H54 (cell line): ENCODE data around the gene LRGUK.

Source experiments
- DNase-seq: peaks from one replicate; pipeline ENCODE4 v3.0.0; 2011; ENCODE audit warnings: low spot score, mixed read lengths; ENCODE audit not compliant: insufficient read length
- FAIRE-seq: peaks from 3 replicates; lab custom pipeline; 2011; peaks lifted over from hg19 to GRCh38; lab: Jason Lieb, UNC
- POLR2A ChIP-seq: IDR thresholded peaks from 2 replicates; pipeline ENCODE4 v1.6.1; 2011; ENCODE audit warnings: low read depth, mild to moderate bottlenecking, low read length

LRGUK gene

GRCh38 chr7:134186801-134187200 lies 59.7 kb downstream of the LRGUK start:
- no peak for TF ChIP-seq POLR2A
- DNase-seq (no peak), FAIRE-seq (no peak)

DNA sequence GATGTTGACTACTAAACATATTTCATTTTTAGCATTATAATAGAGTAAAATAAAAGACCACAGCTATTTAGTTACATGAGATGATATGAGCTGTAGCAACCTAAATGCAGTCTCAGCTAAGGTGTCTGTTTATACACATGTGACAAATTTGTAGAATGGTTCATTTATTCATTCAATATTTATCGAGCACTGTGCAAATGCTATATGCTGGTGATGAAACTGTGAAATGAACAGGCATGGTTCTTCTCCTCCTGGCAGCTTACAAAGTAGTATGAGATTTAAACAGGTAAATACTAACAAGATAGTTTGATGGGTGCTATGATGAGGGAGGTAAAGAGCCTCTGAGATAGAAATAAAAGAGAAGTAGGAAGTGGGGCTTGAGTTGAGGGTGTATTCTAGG lies 60.8 kb downstream of the LRGUK start:
- no peak for TF ChIP-seq POLR2A
- FAIRE-seq: no peak
- no peak for DNase-seq

DNA sequence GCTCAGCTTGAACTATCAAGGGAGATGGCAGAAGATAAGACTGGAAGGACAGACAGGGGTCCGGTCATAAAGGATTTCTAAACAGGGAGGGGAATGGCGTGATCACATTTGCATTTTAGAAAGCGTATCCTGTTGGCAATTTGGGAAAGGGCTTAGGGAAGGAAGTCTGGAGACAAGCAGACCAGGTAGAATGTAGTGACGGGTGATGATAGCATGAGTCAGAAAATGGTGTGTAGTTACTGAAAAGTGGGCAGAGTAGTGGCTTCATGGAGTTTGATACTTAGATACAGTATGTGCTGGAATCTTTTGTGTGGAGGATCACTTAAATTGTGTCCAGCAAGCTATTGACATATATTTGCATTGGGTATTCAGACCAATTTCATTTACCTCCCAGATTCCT lies 61.2 kb downstream of the LRGUK start:
- FAIRE-seq: no peak

DNA sequence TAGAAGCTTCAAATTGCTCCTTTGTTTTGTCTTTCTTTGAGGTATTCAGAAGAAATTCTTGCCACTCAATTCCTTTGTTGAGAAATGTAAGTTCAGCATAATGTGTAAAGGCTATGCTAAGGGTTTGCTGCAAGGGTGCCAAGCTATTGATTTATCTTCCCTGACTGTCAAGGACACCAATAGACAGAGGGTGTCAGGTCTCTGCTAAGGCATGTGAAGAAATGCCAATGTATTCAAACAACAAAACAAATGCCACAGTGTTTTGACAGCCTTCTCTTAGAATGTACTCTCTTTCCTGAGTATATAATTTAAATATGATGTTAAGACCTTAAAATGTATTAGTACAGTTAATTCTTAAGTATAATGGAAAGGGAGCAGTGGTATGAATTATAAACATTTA lies 62.4 kb downstream of the LRGUK start:
- TF ChIP-seq POLR2A: no peak
- FAIRE-seq (no peak), DNase-seq (no peak)

More for the DNA sequence above, 61.2 kb downstream of the LRGUK start:
- no peak for TF ChIP-seq POLR2A
- DNase-seq: no peak

DNA sequence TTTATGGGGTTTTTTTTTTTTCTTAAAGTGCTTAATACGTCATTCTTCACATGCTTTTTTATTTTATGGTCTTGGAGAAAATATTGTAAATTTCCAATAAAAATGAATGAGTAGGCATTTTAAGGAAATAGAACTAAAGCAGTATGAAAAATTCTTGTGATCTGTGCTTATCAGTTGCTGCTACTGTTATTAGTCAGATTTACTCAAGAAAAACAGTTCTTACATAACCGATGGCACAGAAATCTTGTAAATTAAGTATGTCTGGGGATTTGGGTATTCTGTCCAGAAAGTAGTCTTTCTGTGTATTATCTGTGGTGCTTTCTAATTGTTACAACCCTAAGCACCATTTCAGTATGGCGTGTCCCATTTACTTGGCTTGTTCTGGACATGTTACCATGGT lies 64.7 kb downstream of the LRGUK start:
- TF ChIP-seq POLR2A: no peak
- no peak for DNase-seq
- FAIRE-seq: no peak

DNA sequence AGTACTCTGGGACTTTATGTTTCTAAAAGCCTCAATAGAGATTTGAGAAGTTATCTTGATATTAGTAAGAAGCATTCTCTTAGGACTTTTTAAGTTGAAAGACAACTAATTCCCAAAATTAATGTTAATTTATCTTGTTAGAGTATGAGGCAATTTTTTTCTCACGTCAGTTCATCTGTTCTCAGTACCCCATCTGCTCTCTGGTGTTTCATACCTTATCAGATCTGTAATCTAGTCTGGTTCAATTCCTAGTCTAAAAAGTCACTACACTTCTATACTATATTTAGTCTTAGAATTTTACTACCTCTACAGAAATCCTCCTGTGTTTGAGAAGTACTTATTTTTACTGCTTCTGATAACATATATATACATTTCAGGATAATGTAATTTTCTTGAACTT lies 66.1 kb downstream of the LRGUK start:
- no peak for DNase-seq
- FAIRE-seq: no peak

GRCh38 chr7:134195252-134195651 lies 68.1 kb downstream of the LRGUK start:
- no peak for TF ChIP-seq POLR2A
- DNase-seq: no peak
- FAIRE-seq: no peak

More for the DNA sequence above, 66.1 kb downstream of the LRGUK start:
- TF ChIP-seq POLR2A: no peak

DNA sequence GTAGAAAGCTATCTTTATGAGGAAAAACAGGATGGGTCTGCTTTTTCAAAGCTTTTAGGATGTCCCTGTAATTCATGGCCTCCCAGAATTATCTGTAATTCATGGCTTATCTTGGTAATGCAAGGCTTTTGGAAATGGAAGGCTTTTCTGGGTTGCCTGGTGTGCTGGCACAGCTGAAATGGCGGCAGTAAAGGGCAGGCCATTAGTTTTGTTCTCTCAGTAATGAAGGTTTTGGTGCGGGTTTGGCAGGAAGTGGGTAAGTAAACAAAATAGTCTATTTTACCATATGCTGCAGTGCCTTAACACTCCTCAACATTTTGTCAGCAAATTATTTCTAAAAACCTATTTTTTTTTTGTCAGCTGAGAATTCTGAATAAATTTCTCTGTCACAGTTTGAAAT lies 69.3 kb downstream of the LRGUK start:
- DNase-seq: no peak
- no peak for FAIRE-seq
- no peak for TF ChIP-seq POLR2A

DNA sequence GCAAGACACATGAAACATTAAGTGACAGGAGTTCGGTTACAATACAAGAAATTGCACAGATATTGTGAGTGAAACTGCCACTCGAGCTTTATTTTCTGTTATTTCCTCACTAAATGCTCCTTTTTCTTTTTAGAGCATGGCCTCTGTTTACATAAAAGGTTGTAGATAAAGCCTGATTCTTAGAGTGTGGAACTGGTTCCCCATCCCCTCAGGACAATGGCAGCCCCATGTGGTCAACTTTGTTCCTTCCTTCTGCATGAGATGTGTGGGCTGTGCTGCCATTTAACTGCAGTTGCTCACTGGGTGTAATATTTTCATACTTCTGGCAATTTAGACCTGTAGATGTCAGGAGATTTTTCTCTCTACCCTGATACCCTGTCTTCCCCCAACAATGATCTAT lies 70.2 kb downstream of the LRGUK start:
- no peak for TF ChIP-seq POLR2A
- no peak for DNase-seq
- FAIRE-seq: no peak

- FAIRE-seq: no peak
- DNase-seq: no peak
- no peak for TF ChIP-seq POLR2A
Observed at GRCh38 chr7:134200970-134201369, 73.8 kb downstream of the LRGUK start.

DNA sequence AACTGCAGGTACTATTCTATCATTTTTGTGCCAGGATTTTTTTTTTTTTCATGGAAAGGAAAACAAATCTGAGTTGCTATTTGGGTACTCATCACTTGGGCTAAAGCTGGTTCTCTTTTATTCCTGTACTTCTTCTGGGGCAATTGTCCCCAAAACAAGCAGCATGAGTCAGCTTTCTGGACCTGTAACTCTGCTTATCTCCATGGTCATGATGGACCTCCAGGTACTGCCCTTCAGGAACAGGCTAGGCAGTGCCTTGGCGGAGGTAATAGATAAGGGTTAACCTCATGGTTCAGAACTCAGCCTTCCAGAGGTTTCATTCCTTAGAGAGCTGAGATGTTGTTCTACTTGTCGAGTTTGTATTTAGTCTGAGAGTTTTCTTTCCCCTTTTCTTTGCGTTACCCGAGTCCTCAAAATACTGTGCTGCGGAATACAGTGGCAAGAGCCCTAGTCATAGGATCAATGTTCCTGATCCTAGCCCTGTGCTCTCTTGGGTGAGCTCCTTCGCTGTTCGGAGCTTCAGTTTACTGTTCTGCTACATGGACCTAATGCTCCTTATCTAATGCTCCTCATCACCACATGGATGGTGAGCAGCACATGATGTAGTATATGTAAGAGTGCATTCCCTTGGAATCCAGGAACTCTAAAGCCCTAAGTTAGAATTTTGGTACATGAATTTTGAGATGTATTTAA lies 74.6 kb downstream of the LRGUK start:
- no peak for TF ChIP-seq POLR2A
- DNase-seq (no peak), FAIRE-seq (no peak)

GRCh38 chr7:134203186-134203889 lies 76.2 kb downstream of the LRGUK start:
- TF ChIP-seq POLR2A: no peak
- DNase-seq (no peak), FAIRE-seq (no peak)

- TF ChIP-seq POLR2A: no peak
- no peak for DNase-seq
- FAIRE-seq: no peak
Observed at GRCh38 chr7:134209322-134210015, 82.3 kb downstream of the LRGUK start.

GRCh38 chr7:134210227-134210626 lies 83.1 kb downstream of the LRGUK start:
- no peak for TF ChIP-seq POLR2A
- DNase-seq (no peak), FAIRE-seq (no peak)

DNA sequence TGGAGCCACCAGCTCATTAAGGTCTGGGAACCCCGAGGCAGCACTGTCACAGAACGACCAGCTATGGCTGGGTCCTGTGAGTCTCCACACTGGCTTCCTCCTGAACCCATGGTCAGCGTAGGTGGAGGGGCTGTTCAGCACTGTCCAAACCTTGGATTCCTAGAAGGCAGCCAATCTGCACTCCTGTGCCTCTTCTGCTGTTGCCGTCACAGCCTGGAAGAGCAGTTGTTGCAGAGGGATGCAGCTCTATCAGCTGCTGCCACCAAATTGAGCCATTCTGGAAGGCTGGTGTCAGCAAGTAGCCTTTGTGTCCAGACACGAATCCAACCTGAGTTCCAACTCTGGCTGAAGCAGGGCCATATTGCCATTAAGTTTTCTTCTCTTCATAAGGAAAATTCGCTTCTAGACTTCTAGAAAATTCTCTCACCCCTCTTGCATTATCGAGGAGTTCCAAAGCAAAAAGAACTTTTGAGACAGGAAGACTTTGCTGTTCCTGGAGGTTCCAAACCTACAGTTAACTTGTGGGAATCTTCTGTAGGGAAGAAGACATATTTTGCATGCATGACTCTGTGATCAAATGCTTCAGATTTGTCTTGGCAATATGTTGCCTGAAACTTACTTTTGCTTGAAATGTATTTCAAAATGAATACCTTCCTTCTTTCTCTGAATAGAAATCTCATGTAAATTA lies 84.0 kb downstream of the LRGUK start:
- FAIRE-seq: no peak
- TF ChIP-seq POLR2A: no peak

More for the DNA sequence above, 84.0 kb downstream of the LRGUK start:
- DNase-seq: no peak
